ENCODE measurements around the gene VPS33A.
"Not testable (repeated sequence)": the region's sequence is repeated elsewhere in the genome, so short reads cannot be mapped to it uniquely, and the experiment has no call there.

VPS33A gene

DNA sequence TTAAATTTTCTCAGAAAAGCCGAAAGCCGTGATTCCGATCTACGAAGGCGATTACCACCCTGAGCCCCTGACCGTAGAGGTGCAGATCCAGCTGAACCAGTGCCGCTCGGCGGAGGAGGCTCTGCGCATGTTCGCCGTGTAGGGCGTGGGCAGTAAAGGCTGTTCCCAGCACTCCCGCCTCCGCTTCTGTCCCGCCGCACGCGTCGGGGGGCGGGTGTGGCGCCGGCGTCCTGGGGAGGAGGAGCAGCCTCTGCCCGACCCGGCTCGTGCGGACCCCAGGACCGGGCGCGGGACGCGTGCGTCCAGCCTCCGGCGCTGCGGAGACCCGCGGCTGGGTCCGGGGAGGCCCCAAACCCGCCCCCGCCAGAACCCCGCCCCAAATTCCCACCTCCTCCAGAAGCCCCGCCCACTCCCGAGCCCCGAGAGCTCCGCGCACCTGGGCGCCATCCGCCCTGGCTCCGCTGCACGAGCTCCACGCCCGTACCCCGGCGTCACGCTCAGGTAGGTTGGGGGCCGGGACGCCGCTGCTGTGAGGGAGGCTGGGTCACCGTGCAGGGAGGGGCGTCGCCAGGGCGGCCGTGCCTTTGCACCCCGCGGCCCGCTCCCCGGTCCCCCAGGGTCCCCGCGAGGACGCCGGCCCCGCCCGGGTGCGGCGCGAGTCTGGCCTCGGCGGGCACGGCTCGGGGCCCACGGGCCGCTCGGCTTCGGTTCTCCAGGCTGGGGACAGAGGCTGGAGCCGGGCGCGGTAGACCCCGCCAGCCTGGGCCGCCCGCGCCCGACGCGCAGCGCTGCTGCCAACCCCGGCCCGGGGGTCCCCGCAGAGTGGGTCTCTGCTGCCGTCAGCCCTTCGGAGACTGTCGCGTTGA lies 62.8 kb downstream of the VPS33A start, which contains the start of gene B3GNT4:
Gene B3GNT4, plus strand, starts transcription at position 409 of the 866 bp plus-strand sequence. CDS start 910 bp downstream, outside the sequence.
- DNase-seq, result peak; percentile 74 to 76

DNA sequence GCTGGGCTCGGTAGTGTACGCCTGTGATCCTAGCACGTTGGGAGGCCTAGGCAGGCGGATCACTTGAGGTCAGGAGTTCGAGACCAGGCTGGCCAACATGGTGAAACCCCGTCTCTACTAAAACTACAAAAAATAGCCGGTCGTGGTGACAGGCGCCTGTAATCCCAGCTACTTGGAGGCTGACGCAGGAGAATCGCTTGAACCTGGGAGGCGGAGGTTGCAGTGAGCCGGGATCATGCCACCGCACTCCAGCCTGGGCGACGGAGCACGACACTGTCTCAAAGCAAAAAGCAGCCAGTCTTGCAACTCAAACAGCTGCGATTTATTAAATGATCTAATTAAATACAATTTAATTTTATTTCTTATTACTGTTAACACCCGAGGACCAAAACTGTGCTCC lies 63.5 kb downstream of the VPS33A start:
- DNase-seq, result not testable (repeated sequence)

DNA sequence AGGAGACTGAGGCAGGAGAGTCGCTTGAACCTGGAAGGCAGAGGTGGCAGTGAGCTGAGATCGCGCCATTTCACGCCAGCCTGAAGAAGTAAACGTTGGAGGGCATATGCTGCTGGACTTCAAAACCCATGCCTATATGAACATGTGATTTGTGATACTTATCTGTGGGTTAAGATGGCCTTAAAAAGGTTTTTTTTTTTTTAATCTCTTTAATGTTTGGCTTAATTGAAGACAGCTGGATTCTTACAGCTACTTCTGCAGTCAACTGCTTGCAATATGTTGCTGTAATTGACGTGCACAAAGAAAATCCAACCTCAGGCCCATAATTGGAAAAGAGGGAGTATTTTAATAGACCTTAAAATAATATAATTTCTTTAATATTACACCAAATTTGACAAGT lies 64.3 kb downstream of the VPS33A start:
- no peak for DNase-seq

DNA sequence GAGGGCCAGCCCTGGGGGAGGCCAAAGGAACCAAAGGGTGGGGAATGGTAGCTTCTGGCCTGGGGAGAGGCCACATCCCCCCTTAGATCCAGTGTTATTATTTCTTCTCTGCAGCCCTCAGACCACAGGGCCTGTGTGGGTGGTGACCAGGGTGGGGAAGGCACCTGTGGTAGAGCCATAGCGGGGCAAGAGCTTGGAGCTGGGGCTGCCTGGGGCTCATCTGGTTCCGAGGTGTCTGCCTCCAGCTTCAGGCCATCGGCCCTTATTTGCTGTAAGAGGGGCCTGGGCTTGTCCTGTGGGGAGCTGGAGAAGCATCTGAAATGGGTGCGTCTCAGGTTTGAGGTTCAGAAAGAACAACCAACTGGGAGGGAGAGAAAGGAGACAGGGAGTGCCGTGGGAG lies 64.9 kb downstream of the VPS33A start:
- DNase-seq, result no peak

DNA sequence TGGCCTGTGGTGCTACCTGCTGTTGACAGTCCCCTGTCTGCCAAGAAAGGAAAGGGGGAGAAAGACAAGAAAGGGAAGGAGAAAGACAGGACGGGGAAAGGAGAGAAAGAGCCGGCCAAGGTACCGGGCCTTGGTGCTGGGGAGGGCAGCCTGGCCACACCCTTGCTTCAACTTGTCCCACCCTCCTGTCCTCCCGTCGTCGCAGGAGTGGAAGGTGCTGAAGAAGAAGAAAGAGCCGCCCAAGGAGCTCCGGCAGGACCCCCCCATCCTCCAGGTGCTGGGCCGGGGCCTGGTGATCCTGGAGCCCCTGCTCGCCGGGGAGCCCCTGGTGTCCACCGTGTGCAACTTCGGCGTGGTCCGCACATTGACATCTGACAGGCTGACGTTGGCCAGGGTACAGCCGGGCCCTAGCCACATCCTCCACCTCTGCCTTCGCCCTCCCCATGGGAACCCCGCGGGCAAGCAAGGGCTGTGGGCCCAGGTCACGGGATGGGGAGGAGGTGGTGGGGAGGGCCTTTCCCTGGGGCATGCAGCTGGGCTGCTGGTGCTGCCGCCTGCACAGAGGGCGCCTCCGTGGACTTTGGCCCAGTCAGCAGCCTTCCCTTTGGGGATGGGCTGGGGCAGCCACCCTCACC lies 65.6 kb downstream of the VPS33A start:
- DNase-seq, result no peak

DNA sequence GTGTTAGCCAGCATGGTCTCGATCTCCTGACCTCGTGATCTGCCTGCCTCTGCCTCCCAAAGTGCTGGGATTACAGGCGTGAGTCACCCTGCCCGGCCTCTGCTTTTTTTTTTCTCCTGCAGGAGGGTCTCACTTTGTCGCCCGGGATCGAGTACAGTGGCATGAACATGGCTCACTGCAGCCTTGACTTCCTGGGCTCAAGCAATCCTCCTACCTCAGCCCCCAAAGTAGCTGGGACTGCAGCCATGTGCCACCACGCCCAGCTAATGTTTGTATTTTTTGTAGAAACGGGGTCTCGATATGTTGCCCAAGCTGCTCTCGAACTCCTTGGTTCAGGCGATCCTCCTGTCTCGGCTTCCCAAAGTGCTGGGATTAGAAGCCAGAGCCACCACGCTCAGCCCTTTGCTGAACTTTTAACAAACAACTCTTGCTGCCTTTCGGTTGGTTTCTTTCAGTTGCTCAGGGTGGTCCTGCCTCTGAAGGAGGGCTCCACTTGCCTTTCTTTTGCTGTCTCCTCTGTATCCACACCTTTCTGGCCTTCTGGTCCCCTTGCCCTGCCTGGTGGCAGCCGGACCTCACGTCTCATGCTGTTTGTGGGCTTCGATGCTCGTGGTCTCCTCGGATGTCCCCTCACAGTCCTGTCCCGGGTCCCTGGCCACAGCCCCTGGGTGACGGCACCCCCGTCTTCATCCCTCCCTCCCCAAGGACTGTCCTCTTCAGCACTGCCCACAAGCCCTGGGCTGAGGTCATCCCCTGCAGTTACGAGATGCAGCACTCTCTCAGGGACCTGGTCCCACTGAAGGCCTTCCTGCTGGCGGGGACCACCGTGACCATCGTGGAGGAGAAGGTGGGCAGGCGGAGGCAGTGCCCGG lies 66.6 kb downstream of the VPS33A start:
- DNase-seq, result no peak

DNA sequence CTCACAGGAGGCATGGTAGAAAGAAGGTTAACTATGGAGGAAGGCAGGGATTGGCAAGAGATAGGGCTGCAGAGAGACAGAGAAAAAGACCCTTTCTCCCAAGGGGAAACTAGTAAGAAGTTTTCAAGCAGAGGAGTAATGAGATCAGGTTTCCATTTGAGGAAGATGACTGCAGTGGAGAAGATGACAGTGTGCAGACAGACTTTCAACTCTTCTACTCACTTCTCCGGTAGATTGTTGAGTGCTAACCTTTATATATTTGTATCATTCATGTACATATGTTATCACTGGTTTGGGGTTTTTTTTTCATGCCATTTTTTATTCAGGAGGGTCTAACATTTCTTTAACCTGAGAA lies 68.7 kb downstream of the VPS33A start:
- DNase-seq, result no peak

DNA sequence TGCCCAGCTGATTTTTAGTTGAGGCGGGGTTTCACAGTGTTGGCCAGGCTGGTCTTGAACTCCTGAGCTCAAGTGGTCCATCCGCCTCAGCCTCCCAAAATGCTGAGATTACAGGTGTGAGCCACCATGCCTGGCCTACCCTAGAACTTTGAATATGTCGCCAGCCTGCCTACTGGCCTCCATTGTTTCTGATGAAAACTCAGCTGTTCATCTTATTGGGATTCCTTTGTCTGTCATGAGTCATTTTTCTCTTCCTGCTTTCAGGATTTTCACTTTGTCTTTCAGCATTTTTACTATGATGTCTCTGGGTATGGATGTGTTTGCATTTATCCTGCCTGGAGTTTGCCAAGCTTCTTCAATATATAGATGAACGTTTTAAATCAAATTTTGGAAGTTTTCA lies 70.9 kb downstream of the VPS33A start:
- no peak for DNase-seq

DNA sequence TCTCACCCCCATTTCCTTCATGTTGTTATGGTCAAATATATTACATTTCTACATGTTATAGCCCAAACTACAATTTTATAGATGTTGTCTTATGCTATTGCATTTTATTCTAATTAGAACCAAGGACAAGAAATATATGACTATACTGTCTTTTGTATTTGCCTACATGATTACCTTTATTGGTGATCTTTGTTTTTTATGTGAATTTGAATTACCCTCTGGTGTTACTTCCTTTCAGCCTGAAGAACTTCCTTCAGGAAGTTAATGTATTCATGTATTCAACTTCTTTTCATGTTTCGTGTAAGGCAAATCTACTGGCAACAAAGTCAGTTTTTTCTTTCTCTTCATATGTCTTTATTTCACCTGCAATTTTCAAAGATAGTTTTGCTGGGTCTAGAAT lies 71.5 kb downstream of the VPS33A start:
- no peak for DNase-seq

DNA sequence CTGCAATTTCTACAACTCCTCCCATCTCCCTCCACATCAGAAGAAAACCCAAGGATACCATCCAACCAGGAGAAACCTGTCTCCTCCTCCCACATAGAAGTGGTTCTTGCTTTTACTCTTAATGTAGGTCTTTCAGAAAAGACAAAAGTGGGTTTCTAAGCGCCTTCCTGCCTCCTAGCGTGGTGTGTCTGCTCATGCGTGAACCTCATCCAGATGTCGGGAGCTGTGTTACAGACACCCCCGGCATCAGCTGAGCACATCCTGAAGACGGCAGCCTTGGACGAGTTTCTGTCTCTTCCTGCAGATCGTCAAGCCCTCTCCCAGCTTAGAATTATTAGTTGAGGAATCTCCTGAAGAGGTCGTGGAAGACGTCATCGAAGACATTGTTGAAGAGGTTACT lies 73.9 kb downstream of the VPS33A start:
- no peak for DNase-seq

DNA sequence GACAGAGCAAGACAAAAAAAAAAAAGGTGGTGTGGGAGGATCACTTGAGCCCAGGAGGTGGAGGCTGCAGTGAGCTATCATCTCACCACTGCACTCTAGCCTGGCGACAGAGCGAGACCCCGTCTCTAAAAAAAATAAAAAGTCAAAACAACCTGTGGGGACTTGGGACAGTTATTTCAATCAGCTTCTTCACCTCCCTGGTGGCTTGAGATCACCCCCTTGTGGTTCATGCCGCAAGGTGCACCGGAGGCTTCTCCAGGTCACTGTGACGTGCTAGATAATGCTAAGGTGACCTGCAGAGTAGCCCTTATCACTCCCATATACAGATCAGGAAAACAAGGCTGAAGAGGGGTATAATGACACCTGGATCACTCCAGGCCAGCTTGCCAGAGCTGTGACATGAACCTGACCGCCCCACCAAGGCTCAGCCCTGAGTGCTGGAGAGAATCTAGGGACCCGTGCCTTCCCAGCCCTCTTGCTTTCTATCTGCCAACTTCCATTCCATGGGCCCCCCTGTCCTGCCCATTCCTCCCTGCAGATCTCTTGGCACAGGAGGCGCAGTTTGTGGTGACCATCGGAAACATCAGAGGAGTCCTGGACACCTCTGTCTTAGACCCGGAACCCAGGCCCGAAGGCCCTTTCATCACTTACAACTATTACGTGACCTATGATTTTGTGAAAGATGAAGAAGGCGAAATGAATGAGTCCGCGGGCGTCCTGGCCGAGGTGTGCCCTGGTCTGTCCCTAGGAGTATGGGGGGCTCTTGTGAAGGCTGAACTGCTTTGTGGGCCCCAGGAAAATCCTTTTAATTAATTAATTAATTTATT lies 75.2 kb downstream of the VPS33A start:
- peak; percentile 79 to 85 for DNase-seq

DNA sequence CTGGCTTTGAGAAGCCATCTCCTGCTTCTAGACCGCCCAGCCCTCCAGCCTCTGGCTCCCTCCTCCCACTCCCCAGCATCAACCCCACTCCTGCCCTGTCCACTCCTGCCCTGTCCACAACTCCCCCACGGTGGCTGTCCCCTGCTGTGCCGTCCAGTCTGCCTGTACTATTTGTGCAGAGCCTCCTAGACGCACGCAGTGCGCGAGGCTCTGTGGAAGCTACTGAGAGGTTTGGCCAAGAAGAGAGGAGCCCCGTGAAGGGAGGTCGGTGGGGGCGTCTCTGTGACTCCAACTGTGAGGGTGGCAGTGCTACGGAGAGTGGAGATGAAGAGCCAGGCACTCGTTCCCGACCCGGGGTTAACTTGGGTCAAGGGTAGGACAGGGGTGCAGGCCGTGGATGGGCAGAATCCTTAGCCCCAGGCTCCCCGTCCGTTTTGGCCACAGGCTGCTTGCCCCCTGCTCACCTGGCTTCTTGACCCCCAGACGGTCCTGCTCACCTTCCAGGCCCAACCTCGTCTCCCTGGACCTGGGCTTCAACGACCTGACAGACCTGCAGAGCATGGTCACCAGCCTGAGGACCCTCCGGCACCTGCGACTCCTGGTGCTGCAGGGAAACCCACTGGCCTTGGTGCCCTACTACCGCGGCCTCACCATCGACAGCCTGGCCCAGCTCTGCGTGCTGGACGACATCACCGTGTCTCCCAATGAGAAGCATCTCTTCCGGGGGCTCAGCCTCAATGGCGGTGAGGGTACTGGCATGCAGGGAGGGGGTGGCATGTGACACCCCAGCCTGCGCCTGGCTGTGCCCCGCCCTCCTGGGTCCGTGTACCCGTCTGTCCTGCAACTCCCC lies 76.4 kb downstream of the VPS33A start:
- no peak for DNase-seq

DNA sequence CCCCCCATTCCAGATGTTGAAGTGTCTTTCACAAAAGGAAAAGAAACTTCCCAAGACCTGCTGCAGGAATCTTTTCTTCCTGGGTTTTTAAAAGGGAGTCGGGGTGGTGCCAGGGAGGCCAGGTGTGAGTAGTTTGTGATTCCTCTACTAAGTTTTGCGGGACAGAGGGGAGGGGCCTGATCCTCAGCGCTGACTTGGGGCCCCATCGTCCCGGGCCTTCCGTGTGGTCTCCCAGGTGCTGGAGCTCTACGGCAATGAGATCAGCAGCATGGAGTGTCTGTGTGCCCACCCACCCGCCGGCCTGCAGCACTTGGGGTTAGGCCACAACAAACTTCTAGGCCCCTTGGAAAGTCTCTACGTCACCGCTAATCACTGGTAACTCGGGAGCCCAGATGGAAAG lies 78.8 kb downstream of the VPS33A start:
- no peak for DNase-seq

DNA sequence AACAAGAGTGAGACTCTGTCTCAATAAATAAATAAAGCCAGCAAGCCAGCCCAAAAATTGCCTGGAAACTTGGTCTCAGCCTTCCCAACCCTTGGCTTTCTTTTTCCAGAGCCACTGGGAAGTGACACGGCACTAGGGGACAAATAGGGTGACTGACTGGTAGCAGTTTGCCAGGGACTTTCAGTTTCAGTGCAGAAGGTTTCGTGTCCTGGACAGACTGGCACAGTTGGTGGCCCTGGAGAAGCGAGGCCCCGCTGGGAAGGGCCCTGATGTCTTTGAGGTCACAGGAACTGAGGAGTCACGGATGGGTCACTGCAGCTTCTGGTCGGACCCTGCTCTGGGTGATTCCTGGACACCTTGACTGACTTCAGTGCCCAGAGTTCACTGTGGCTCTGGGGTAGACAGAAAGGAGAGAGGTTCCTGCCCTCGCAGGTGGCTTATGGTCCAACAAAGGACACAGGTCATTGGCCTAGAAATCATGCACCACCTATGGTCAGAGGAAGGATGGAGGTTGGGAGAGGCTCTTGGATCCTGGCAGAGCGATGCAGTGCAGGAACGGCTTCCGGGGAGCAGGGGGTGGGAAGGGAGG lies 80.7 kb downstream of the VPS33A start:
- no peak for DNase-seq

DNA sequence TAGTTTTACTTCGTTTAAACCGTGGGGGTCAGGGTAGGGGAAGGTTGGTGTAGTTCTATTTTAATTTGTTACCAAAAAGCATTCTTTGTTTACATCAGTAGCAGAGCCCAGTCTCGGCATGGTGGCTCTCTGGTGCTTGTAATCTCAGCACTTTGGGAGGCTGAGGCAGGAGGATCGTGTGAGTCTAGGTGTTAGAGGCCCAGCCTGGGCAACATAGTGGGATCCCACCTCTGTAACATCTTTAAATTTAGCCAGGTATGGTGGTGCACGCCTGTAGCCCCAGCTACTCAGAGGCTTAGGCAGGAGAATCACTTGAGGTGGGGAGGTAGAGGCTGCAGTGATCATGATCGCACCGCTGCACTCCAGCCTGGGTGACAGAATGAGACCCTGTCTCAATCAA lies 81.2 kb downstream of the VPS33A start:
- no peak for DNase-seq

DNA sequence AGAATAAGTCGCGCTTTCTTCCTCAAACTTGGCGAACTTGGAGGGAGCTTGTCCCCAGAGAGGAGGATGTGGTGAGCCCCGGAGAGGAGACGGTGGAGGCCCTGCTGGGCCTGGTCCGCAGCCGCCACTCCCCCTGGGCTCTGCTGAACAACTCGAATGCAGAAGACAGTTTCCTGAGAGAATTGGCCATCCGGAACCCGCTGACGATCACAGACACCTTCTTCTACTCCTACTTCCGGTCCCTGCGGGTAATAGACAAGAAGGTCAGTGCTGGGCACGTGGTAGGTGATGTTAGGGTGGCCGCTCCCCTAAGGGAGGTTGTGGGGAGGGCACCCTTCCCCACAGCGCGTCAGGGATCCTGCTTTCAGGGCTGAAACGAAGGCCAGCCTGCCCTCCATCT lies 81.8 kb downstream of the VPS33A start:
- no peak for DNase-seq

DNA sequence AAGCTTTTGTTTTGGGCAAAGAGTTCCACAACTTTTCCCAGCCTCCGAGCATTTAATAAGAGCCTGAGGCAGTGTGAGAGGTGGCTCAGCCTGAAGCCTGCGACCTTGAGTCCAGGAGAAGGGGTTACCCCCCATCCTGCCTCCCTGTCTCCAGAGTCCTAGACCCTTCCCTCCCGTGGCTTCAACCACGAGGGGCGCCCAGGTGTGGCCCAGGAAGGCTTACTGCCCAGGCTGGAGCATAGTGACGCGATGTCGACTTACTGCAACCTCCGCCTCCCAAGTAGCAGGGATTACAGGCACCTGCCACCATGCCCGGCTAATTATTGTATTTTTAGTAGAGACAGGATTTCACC lies 82.7 kb downstream of the VPS33A start:
- no peak for DNase-seq

DNA sequence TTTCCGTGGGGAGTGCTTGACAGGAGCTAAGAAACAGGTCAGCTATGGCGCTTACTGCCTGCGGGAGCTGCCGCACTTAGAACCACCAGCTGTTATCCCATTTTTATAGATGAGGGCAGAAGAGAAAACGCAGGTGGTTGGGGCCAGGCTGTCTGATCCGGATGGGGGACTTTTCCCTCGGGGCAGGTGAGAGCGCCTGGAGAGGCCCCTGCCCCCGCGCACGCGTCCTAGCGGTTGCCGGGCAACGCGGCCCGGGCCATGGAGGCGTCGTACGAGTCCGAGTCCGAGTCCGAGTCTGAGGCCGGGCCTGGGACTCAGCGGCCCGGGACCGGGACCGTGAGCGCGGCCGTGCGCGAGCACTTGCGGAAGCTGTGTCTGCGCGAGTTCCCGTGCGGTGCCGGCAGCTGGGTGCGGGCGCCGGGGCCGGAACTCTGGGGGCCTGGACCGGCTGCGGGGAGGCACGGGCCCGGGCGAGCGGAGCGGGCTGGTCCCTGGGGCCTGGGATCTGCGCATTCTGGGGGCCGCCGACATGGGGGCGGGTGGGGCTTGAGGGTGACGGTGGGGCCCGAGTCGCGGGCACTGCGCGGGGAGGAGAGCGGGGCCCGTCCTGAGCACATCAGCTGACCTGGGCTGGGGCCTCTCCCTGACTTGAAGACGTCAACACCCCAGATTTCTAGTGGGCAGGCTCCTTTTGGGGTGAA lies 83.3 kb downstream of the VPS33A start, which contains the start of gene LRRC43:
Gene LRRC43, plus strand, starts transcription at position 237 of the 701 bp plus-strand sequence. Its CDS starts 22 bp downstream, at position 259.
- peak in 1 of 2 experiments; percentile 29 for DNase-seq
